ENCODE results near the gene ELOB. TPM values are rescaled to one million over a fixed set of nuclear protein-coding genes. Genes with fewer than 3 reads are reported as not detected.

The ELOB gene
- total RNA-seq, 1 donor from 2014 or later: 310 TPM

DNA sequence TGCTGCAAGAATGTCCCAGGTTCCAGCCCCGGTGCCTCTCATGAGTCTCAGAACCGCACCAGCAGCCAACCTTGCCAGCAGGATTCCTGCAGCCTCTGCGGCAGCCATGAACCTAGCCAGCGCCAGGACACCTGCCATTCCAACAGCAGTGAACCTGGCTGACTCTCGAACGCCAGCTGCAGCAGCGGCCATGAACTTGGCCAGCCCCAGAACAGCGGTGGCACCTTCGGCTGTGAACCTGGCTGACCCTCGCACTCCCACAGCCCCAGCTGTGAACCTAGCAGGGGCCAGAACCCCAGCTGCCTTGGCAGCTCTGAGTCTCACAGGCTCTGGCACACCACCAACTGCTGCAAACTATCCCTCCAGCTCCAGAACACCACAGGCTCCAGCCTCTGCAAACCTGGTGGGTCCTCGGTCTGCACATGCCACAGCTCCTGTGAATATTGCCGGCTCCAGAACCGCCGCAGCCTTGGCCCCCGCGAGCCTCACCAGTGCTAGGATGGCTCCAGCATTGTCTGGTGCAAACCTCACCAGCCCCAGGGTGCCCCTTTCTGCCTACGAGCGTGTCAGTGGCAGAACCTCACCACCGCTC is 9.8 kb downstream of the ELOB start:
- no peak for ATAC-seq

DNA sequence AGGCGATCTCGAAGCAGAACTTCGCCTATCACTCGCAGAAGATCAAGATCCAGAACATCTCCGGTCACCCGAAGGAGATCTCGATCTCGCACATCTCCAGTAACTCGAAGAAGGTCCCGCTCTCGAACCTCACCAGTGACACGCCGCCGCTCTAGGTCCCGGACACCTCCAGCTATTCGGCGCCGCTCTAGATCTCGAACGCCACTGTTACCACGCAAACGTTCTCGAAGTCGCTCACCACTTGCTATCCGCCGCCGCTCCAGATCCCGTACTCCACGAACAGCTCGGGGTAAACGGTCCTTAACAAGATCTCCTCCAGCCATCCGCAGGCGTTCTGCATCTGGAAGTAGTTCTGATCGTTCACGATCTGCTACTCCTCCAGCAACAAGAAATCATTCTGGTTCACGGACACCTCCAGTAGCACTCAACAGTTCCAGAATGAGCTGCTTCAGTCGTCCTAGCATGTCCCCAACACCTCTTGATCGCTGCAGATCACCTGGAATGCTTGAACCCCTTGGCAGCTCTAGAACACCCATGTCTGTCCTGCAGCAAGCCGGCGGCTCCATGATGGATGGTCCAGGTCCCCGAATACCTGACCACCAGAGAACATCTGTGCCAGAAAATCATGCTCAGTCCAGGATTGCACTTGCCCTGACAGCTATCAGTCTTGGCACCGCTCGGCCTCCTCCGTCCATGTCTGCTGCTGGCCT is 10.5 kb downstream of the ELOB start:
- ATAC-seq: no peak

DNA sequence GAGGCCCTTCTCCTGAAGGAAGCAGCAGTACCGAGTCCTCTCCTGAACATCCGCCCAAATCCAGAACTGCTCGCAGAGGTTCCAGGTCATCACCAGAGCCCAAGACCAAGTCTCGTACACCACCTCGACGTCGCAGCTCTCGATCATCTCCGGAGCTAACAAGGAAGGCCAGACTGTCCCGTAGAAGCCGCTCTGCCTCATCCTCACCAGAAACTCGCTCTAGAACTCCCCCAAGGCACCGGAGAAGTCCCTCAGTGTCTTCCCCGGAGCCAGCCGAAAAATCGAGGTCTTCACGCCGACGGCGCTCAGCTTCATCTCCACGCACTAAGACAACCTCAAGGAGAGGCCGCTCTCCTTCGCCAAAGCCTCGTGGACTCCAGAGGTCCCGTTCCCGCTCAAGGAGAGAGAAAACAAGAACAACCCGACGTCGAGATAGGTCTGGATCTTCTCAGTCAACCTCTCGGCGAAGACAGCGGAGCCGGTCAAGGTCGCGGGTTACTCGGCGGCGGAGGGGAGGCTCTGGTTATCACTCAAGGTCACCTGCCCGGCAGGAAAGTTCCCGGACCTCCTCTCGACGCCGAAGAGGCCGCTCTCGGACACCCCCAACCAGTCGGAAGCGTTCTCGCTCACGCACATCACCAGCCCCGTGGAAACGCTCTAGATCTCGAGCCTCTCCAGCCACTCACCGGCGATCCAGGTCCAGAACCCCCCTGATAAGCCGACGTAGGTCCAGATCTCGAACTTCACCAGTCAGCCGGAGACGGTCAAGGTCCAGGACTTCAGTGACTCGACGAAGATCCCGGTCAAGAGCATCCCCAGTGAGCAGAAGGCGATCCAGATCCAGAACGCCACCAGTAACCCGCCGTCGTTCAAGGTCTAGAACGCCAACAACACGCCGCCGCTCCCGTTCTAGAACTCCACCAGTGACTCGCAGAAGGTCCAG is 11.3 kb downstream of the ELOB start:
- no peak for ATAC-seq

DNA sequence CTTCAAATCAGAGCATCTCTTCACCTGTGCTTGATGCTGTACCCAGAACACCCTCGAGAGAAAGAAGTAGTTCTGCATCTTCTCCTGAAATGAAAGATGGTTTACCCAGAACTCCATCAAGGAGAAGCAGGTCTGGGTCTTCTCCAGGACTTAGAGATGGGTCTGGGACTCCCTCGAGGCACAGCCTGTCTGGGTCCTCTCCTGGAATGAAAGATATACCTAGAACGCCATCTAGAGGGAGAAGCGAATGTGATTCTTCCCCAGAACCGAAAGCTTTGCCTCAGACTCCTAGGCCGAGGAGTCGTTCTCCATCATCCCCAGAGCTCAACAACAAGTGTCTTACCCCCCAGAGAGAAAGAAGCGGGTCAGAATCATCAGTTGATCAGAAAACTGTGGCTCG is 12.4 kb downstream of the ELOB start:
- ATAC-seq: no peak

DNA sequence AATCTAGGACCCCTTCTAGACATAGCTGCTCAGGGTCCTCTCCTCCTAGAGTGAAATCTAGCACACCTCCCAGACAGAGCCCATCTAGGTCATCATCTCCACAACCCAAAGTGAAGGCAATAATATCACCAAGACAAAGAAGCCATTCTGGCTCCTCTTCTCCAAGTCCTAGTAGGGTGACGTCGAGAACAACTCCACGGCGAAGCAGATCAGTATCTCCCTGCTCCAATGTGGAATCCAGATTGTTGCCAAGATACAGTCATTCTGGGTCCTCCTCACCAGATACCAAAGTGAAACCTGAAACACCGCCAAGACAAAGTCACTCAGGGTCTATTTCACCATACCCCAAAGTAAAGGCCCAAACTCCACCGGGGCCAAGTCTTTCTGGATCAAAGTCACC is 13.9 kb downstream of the ELOB start:
- no peak for ATAC-seq

DNA sequence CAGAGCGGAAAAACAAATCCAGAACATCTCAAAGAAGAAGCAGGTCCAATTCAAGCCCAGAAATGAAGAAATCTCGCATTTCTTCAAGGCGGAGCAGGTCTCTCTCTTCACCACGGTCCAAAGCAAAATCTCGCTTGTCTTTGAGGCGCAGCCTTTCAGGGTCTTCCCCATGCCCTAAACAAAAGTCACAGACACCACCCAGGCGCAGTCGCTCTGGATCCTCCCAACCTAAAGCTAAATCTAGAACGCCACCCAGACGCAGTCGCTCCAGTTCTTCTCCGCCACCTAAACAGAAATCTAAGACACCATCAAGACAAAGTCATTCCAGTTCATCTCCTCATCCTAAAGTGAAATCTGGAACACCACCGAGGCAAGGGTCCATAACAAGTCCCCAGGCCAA is 14.4 kb downstream of the ELOB start:
- no peak for ATAC-seq

DNA sequence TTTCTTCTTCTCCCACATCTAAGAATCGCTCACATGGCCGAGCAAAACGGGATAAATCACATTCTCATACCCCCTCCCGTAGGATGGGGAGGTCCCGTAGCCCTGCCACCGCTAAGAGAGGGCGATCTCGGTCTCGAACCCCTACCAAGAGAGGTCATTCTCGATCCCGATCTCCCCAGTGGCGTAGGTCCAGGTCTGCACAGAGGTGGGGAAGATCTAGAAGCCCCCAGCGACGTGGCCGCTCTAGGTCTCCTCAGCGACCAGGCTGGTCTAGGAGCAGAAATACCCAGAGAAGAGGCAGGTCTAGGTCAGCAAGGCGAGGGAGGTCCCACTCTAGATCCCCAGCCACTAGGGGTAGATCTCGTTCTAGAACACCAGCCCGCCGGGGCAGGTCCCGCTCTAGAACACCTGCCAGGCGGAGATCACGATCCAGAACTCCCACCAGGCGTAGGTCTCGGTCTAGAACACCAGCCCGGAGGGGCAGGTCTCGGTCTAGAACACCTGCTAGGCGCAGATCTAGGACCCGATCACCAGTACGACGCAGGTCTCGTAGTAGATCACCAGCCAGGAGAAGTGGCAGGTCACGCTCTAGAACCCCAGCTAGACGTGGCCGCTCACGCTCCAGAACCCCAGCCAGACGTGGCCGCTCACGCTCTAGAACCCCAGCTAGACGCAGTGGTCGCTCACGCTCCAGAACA is 15.0 kb downstream of the ELOB start:
- no peak for ATAC-seq

DNA sequence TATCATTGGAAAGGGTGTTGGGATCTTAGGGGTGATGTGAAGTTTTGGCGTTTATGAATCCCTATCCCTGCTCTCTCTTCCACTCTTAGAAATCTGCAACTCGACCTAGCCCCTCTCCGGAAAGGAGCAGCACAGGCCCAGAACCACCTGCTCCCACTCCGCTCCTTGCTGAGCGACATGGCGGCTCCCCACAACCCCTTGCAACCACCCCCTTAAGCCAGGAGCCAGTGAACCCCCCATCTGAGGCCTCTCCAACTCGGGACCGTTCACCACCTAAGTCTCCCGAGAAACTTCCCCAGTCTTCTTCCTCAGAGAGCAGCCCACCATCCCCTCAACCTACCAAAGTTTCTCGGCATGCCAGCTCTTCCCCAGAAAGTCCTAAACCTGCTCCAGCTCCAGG is 15.6 kb downstream of the ELOB start:
- ATAC-seq: no peak

DNA sequence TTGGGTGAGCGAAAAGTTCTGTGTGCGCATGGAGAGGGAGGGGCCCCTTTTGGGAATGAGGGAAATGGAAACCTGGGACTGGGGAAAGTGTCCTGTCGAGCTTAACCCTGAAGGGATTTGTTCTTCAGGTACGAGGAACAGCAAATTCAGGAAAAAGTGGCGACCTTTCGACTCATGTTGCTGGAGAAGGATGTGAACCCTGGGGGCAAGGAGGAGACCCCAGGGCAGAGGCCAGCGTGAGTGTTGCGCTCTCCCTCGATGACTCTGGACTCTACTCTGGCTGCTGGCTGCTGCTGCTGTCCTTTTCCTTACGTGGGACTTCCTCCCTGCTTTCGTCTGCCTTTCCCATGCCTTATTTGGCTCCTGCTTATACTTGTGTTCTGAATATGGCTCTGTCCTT is 19.7 kb downstream of the ELOB start:
- ATAC-seq: no peak

DNA sequence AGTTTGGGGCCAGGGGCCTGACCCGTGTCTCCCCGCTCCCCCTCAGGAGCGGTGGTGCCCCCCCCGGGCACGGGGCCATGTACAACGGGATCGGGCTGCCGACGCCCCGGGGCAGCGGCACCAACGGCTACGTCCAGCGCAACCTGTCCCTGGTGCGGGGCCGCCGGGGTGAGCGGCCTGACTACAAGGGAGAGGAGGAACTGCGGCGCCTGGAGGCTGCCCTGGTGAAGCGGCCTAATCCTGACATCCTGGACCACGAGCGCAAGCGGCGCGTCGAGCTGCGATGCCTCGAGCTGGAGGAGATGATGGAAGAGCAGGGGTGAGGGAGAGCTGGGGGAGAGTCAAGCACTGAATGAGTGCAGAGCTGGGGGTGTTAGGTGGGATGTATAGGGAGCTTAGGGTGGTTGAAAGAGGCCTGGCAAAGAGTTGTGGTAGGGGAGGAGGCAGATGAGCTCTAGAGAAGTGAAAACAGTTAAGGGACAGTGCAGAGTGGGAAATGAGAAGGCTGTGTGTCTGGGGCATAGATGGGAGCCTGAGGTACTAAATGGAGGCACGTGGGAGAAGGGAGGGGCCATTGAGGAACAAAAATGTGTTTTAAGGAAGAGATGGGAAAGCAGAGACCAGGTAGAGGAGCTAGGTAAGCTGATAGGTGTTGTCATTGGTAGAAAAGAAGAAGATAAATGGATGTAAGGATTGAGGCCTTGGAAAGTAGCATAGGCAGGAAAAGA is 20.6 kb downstream of the ELOB start:
- ATAC-seq: no peak

DNA sequence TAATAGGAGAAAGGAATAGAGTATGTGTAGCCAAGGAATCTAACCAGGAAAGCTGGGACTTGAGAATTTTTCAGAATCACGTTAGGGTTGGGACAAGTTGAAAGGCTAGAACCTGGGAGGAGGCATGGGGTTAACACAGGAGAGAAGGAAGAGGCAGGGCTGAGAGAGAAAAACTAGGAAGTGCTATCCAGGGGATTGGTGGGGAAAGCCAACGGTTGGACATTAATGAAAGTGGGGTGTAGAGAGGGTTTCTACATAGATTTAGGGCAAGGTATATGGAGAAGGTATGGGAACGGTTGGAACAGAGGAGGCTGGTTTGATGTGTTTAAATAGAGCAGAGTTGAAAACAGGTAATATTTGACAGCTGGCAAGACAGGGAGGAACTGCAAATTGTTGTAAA is 21.9 kb downstream of the ELOB start:
- no peak for ATAC-seq

DNA sequence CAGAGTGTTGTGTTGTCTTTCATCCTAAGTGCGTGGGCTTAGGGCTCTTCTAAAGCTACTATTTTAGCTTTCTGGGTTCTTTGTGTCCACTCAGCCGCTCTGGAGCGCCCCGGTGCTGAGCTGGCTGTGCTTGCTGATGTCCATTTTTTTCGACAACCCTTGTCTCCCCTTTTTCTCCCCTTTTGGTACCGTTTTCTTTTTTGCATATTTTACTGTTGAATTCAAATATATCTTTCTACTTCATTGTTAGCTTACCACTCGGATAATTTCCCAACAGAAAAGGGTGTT is 23.4 kb downstream of the ELOB start:
- no peak for ATAC-seq

DNA sequence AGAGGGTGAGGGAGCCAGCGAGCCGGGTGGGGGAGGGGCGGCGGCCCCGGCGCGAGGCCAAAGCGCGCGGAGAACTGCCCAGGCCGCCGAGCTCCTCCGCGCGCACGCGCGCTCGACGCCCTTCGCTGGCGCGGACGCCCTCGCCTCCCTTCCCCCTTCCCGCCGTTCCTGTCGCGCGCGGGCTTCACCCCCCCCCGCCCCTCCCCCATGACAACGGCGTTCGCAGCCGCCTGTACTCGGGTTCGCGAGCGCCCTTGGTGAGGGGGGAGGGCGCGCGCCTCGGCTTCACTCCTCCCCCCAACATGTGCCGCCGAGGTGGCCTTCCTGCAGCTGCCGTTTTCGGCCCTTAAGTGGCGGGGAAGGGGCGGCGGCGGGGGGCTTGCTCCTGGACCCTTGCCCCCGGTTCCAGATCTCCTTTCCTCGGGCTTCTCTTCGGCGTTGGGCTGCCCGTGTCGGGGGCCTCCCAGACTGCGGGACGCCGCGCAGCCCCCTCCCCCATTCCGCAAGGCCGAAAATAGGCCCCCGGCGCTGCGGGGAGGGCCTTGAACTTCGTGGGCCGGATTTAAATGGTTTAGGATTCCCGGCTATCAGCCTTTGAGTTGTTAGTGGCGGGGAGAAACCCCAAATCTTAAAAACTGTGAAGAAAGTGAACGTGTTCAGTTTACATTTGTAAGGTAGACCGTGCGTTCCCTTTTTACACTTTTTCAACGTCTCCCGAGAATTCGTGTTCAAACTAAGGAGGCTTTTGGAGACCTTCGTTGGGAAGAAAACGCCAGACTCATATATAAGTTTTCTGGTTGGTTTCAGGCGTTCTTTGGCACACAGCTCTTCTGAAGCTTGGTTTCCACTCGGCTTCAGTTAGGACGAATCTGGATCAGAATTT is 24.0 kb downstream of the ELOB start:
- ATAC-seq: peak; percentile 79

DNA sequence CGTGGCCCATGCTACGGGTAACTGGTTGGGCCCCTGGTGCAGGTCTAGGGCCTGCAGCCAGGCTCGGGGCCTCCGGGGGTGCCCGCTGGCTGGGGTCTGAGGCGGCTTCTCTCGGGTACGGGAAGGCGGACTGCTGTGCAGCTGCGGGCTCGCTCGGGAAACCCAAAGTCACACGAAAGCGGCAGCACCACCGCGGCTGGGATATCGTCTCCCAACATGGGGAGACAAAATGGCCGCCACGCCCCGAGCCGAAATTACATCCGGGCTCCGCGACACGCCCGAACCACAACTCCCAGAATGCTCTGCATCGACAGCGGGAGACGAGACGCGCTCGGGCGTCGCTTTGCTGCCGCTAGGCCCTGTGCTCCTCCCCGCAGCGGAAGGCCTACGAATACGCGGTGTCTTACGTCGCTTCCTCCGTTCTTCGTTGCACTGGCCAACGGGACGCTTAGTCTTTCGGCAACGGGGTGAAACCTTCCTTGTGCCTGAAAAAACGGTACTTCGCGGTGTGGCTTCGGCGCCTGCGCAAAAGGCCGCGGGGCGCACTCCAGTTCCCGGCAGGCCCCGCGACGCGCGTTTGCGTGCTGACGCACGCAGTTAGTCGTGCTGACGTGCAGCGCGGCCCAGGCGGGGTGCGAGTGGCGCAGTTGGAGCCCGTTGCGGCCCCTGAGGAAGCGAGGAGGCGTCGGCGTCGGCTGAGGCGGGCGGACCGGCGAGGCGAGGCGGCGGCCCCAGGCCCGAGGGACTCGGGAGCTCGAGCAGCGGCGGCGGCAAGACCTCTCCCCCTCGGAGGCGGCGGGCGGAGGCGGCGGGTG is 24.8 kb downstream of the ELOB start, which contains the start of gene SRRM2:
TSS of gene SRRM2 (plus strand) at position 604 of the 815 bp plus-strand sequence. CDS start 3,727 bp downstream, outside the sequence.
- ATAC-seq: peak; percentile 92

DNA sequence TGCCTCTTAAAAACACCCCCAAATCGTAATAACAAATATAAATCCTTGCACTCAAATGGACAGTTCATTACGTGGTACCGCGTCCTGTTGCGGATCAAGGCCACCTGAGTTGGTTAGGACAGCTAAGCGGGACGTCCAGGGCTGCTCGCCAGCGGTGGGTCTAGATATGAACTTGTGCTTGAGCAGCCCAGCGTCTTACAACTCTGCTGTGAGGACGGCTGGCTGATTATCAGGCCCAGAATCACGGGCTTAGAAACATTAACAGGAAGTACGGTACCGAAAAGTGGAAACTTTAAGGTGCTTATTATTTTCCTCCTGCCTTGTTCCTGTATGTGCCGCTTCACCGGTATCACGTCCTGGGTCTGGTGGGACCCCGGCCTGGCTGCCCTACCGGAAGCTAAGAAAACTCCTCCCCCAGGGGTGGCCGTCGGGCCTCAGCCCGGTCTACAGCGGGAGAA is 25.5 kb downstream of the ELOB start:
- no peak for ATAC-seq

DNA sequence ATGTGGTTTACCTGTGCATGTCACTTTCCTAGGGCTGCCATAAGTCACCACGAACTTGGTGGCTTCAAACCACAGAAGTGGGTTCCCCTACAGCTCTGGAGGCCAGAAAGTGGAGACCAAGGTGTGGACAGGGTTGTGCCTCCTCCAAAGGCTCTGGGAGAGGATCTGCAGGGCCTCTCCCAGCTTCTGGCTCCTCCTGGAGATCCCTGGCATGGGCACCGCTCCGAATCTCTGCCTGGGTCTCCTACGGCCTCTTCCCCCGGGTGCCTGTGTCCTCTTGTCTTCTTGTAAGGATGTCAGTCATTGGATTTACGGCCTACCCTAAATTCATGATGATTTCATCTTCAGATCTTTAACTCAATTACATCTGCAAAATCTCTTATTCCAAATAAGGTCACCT is 27.1 kb downstream of the ELOB start:
- no peak for ATAC-seq

DNA sequence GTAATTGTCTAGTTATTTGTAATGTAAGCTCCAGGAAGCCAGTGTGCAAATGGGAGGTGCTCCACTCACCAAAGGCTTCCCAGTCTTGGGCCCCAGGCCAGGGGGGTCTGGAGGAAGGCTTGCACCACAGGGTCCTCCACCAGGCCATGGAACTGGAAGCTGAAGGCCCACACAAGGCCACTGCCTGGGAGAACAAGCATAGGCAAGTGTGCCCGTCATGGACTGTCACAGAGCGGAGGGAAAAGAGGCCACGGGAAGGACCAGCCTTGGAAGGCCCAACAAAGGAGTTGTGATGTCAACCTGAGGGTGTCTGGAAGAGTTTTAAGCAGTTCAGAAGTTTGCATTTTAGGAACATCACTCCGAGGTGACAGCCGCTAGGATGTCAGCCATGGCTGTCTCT is 27.6 kb downstream of the ELOB start:
- ATAC-seq: no peak

DNA sequence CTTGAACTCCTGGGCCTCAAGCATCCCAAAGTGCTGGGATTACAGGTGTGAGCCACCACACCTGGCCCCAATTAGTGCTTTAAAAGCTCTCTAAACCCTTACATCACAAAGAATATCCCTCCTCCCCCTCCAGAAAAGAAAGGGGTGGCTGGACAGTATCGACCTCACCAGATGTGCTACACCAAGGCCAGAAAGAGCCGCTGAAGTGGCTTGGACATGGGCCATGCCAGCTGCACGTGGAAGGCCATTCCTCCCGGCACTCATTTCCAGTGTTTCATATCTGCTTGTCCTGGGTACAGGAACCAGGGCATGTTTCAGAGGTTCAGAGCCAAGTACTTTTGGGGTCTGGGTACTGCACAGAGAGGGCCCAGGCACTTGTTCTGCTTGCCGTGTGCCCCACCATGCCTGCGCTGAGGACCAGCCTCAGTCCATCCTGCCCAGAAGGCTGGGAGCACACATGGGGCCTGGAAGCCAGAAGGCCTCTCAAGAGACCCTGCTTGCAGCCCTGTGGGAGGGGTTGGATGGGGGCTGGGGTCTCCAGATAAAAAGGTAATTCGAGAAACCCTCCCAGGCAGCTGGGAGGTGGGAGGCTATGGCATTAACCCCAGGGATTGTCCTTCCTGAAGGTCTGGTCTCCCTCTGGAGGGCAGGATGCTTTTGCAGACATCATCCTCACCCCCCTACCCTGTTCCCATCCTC is 28.2 kb downstream of the ELOB start:
- no peak for ATAC-seq

DNA sequence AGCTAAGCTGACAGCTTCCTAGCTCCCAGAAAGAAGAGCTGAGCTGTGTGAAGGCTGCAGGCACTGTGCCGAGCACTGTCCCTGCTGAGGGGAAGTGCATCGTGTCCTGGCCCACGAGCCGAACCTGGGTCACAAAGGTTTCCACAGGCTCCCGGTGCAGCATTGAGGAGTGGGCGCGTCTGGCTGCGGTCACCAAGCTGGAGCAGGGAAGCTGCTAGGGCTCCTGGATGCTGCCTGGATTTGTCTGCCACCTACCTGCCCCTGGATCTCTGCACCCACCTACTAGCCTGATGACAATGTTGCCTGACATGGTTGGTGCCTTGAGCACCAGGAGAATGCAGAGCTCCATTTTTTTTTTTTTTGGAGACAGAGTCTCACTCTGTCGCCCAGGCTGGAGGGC is 31.1 kb downstream of the ELOB start:
- ATAC-seq: no peak
